ENCODE results near the gene TMEM17.

TMEM17 gene

GRCh38 chr2:62505750-62506420 is at the start of gene TMEM17:
TMEM17 (minus strand) TSS chr2:62506195; CDS start chr2:62506129, 66 bp downstream.
- no peak for TF ChIP-seq CTCF (IDR thresholded peaks at IDR 0.05; ENCODE audit: low read depth, low read length, poor library complexity, severe bottlenecking)
- TF ChIP-seq EZH2phosphoT487 (IDR thresholded peaks at IDR 0.05; ENCODE audit: borderline replicate concordance, low read length) = no peak
- peaks cover 8% of the 10 kb centered on the region; the same call in 1 of the 2 replicates for H3K4me1 ChIP-seq (ENCODE audit: control insufficient read depth, low read length)
- H3K36me3 ChIP-seq (ENCODE audit: control insufficient read depth, low read length) = no peaks in the 10 kb centered on the region
- H3F3A ChIP-seq (ENCODE audit: control insufficient read depth, insufficient read depth) = 0 out of 2 replicates have a peak, but pooled peaks cover 4% of the 10 kb centered on the region
- H3K27ac ChIP-seq (ENCODE audit: low read depth, low read length) = no peak within 1 kb of the TSS
- H3K9me2 ChIP-seq (replicated peaks; ENCODE audit: control insufficient read depth, low read length) = no peaks in the 10 kb centered on the region
- peak within 1 kb of the TSS; percentile 78 for H3K4me3 ChIP-seq (ENCODE audit: low read length)
- no peaks in the 10 kb centered on the region for H3K79me2 ChIP-seq (ENCODE audit: control insufficient read depth, low read length)
- peak within 1 kb of the TSS; percentile 75 for H3K4me2 ChIP-seq (ENCODE audit: low read length)
- H3K27me3 ChIP-seq (ENCODE audit: control insufficient read depth, low read length) = no peaks in the 10 kb centered on the region
- H3K9me3 ChIP-seq (ENCODE audit: control insufficient read depth, insufficient read depth, low read length) = no peaks in the 10 kb centered on the region
- H4K20me1 ChIP-seq (ENCODE audit: control insufficient read depth, insufficient read depth, low read depth, low read length) = no peaks in the 10 kb centered on the region

- H3K27me3 ChIP-seq (ENCODE audit: control insufficient read depth, low read length) = peaks cover 6% of the 10 kb centered on the region; the same call in 1 of the 2 replicates
- TF ChIP-seq EZH2phosphoT487 (IDR thresholded peaks at IDR 0.05; ENCODE audit: borderline replicate concordance, low read length) (no peak), CTCF (IDR thresholded peaks at IDR 0.05; ENCODE audit: low read depth, low read length, poor library complexity, severe bottlenecking) (no peak)
- H3K27ac ChIP-seq (ENCODE audit: low read depth, low read length) = no peak overlapping the region
- no peaks in the 10 kb centered on the region for H3F3A ChIP-seq (ENCODE audit: control insufficient read depth, insufficient read depth)
- no peaks in the 10 kb centered on the region for H4K20me1 ChIP-seq (ENCODE audit: control insufficient read depth, insufficient read depth, low read depth, low read length)
- H3K36me3 ChIP-seq (ENCODE audit: control insufficient read depth, low read length) = no peaks in the 10 kb centered on the region
- no peaks in the 10 kb centered on the region for H3K4me1 ChIP-seq (ENCODE audit: control insufficient read depth, low read length)
- H3K79me2 ChIP-seq (ENCODE audit: control insufficient read depth, low read length) = no peaks in the 10 kb centered on the region
- no peaks in the 10 kb centered on the region for H3K9me2 ChIP-seq (replicated peaks; ENCODE audit: control insufficient read depth, low read length)
- H3K4me3 ChIP-seq (ENCODE audit: low read length) = no peak overlapping the region
- no peaks in the 10 kb centered on the region for H3K9me3 ChIP-seq (ENCODE audit: control insufficient read depth, insufficient read depth, low read length)
- H3K4me2 ChIP-seq (ENCODE audit: low read length) = no peak overlapping the region
Observed at GRCh38 chr2:62554440-62554839, 48.4 kb upstream of the TMEM17 start.

GRCh38 chr2:62550461-62550860 is 44.5 kb upstream of the TMEM17 start:
- no peaks in the 10 kb centered on the region for H3K79me2 ChIP-seq (ENCODE audit: control insufficient read depth, low read length)
- no peak overlapping the region for H3K4me3 ChIP-seq (ENCODE audit: low read length)
- no peaks in the 10 kb centered on the region for H3K36me3 ChIP-seq (ENCODE audit: control insufficient read depth, low read length)
- H4K20me1 ChIP-seq (ENCODE audit: control insufficient read depth, insufficient read depth, low read depth, low read length) = no peaks in the 10 kb centered on the region
- no peak overlapping the region for H3K27ac ChIP-seq (ENCODE audit: low read depth, low read length)
- H3K9me2 ChIP-seq (replicated peaks; ENCODE audit: control insufficient read depth, low read length) = no peaks in the 10 kb centered on the region
- no peaks in the 10 kb centered on the region for H3K4me1 ChIP-seq (ENCODE audit: control insufficient read depth, low read length)
- no peak for TF ChIP-seq EZH2phosphoT487 (IDR thresholded peaks at IDR 0.05; ENCODE audit: borderline replicate concordance, low read length)
- no peak for TF ChIP-seq CTCF (IDR thresholded peaks at IDR 0.05; ENCODE audit: low read depth, low read length, poor library complexity, severe bottlenecking)
- H3K27me3 ChIP-seq (ENCODE audit: control insufficient read depth, low read length) = 0 out of 2 replicates have a peak, but pooled peaks cover 8% of the 10 kb centered on the region
- H3K9me3 ChIP-seq (ENCODE audit: control insufficient read depth, insufficient read depth, low read length) = no peaks in the 10 kb centered on the region
- no peak overlapping the region for H3K4me2 ChIP-seq (ENCODE audit: low read length)
- no peaks in the 10 kb centered on the region for H3F3A ChIP-seq (ENCODE audit: control insufficient read depth, insufficient read depth)
